ENCODE results near the gene ITSN2.

The ITSN2 gene

GRCh38 chr2:24336811-24337210 is 23.5 kb downstream of the ITSN2 start:
- peak overlapping the region; percentile 48 for H3K27ac Mint-ChIP-seq

GRCh38 chr2:24334245-24334633 is 26.1 kb downstream of the ITSN2 start:
- Mint-ChIP-seq H3K4me3 (no peak overlapping the region), H3K36me3 (peaks cover 28 to 37% of the 10 kb centered on the region in 2 donors), H3K27ac (peak overlapping the region; percentile 71), H3K4me1 (peaks cover 45 to 74% of the 10 kb centered on the region in 2 donors), H3K27me3 (no peaks in the 10 kb centered on the region), H3K9me3 (peaks cover 2 to 4% of the 10 kb centered on the region in 2 donors)
- no peak for ATAC-seq (replicated peaks)
- DNase-seq: no peak

More at GRCh38 chr2:24336811-24337210, 23.5 kb downstream of the ITSN2 start:
- Mint-ChIP-seq H3K27me3 (no peaks in the 10 kb centered on the region), H3K9me3 (peaks cover 2 to 4% of the 10 kb centered on the region in 2 donors), H3K4me3 (no peak overlapping the region), H3K4me1 (peaks cover 48 to 76% of the 10 kb centered on the region in 2 donors), H3K36me3 (peaks cover 33 to 51% of the 10 kb centered on the region in 2 donors)
- DNase-seq (no peak), ATAC-seq (replicated peaks) (no peak)

- no peak for DNase-seq
- Mint-ChIP-seq H3K27me3 (no peaks in the 10 kb centered on the region), H3K27ac (peak overlapping the region; percentile 85), H3K36me3 (peaks cover 25 to 32% of the 10 kb centered on the region in 2 donors), H3K4me1 (peaks cover 41 to 70% of the 10 kb centered on the region in 2 donors), H3K4me3 (peak overlapping the region in 1 of 2 donors; percentile 17), H3K9me3 (peaks cover 2 to 4% of the 10 kb centered on the region in 2 donors)
- no peak for ATAC-seq (replicated peaks)
These were observed 27.4 kb downstream of the ITSN2 start for GRCh38 chr2:24332791-24333540.

- H3K4me1 Mint-ChIP-seq: peaks cover 34 to 69% of the 10 kb centered on the region in 2 donors
- peaks cover 21 to 26% of the 10 kb centered on the region in 2 donors for H3K36me3 Mint-ChIP-seq
- H3K9me3 Mint-ChIP-seq: no peaks in the 10 kb centered on the region
- ATAC-seq (replicated peaks) (peak; percentile 15 to 20), DNase-seq (no peak)
- peak overlapping the region; percentile 95 for H3K27ac Mint-ChIP-seq
- H3K4me3 Mint-ChIP-seq: peak overlapping the region; percentile 73 to 74
- H3K27me3 Mint-ChIP-seq: no peaks in the 10 kb centered on the region
These were observed 30.2 kb downstream of the ITSN2 start for GRCh38 chr2:24330161-24330560.

GRCh38 chr2:24329700-24330099 is 30.6 kb downstream of the ITSN2 start:
- peaks cover 21 to 26% of the 10 kb centered on the region in 2 donors for H3K36me3 Mint-ChIP-seq
- H3K27ac Mint-ChIP-seq: peak overlapping the region; percentile 95
- DNase-seq: no peak
- H3K27me3 Mint-ChIP-seq: no peaks in the 10 kb centered on the region
- ATAC-seq (replicated peaks): peak; percentile 77 to 79
- peak overlapping the region; percentile 73 to 74 for H3K4me3 Mint-ChIP-seq
- no peaks in the 10 kb centered on the region for H3K9me3 Mint-ChIP-seq
- H3K4me1 Mint-ChIP-seq: peaks cover 34 to 69% of the 10 kb centered on the region in 2 donors

- Mint-ChIP-seq H3K9me3 (no peaks in the 10 kb centered on the region), H3K4me3 (no peak overlapping the region), H3K4me1 (peaks cover 34 to 58% of the 10 kb centered on the region in 2 donors), H3K36me3 (peaks cover 26 to 27% of the 10 kb centered on the region in 2 donors), H3K27me3 (no peaks in the 10 kb centered on the region), H3K27ac (no peak overlapping the region)
- DNase-seq (no peak), ATAC-seq (replicated peaks) (no peak)
These were observed 32.3 kb downstream of the ITSN2 start for GRCh38 chr2:24328010-24328409.

- Mint-ChIP-seq H3K4me1 (peaks cover 32 to 48% of the 10 kb centered on the region in 2 donors), H3K27ac (peak overlapping the region; percentile 70)
These were observed 42.8 kb downstream of the ITSN2 start for GRCh38 chr2:24317491-24317920.

GRCh38 chr2:24315669-24316068 is 44.7 kb downstream of the ITSN2 start:
- H3K27ac Mint-ChIP-seq: peak overlapping the region; percentile 49
- no peaks in the 10 kb centered on the region for H3K9me3 Mint-ChIP-seq
- peak overlapping the region; percentile 14 to 22 for H3K4me3 Mint-ChIP-seq
- peak; percentile 39 for DNase-seq
- no peaks in the 10 kb centered on the region for H3K27me3 Mint-ChIP-seq
- H3K4me1 Mint-ChIP-seq: peaks cover 27 to 41% of the 10 kb centered on the region in 2 donors
- H3K36me3 Mint-ChIP-seq: peaks cover 15 to 43% of the 10 kb centered on the region in 2 donors
- ATAC-seq (replicated peaks): peak; percentile 93

More at GRCh38 chr2:24317491-24317920, 42.8 kb downstream of the ITSN2 start:
- DNase-seq (no peak), ATAC-seq (replicated peaks) (no peak)
- Mint-ChIP-seq H3K27me3 (no peaks in the 10 kb centered on the region), H3K4me3 (no peak overlapping the region), H3K36me3 (peaks cover 15 to 35% of the 10 kb centered on the region in 2 donors), H3K9me3 (no peaks in the 10 kb centered on the region)

- Mint-ChIP-seq H3K27me3 (no peaks in the 10 kb centered on the region), H3K4me3 (no peak overlapping the region), H3K9me3 (no peaks in the 10 kb centered on the region), H3K36me3 (peaks cover 16 to 40% of the 10 kb centered on the region in 2 donors), H3K4me1 (peaks cover 22 to 34% of the 10 kb centered on the region in 2 donors), H3K27ac (no peak overlapping the region)
- DNase-seq (no peak), ATAC-seq (replicated peaks) (peak in 1 of 2 donors; percentile 19)
These were observed 46.3 kb downstream of the ITSN2 start for GRCh38 chr2:24313744-24314632.

- Mint-ChIP-seq H3K9me3 (no peaks in the 10 kb centered on the region), H3K4me1 (no peaks in the 10 kb centered on the region), H3K27ac (no peak overlapping the region), H3K4me3 (no peak overlapping the region), H3K27me3 (no peaks in the 10 kb centered on the region), H3K36me3 (peaks cover 22 to 46% of the 10 kb centered on the region in 2 donors)
- no peak for DNase-seq
- ATAC-seq (replicated peaks): no peak
These were observed 52.4 kb downstream of the ITSN2 start for GRCh38 chr2:24307961-24308360.

- no peak for DNase-seq
- H3K27me3 Mint-ChIP-seq: no peaks in the 10 kb centered on the region
- H3K27ac Mint-ChIP-seq: peak overlapping the region; percentile 84
- H3K4me1 Mint-ChIP-seq: no peaks in the 10 kb centered on the region
- ATAC-seq (replicated peaks): no peak
- no peak overlapping the region for H3K4me3 Mint-ChIP-seq
- H3K36me3 Mint-ChIP-seq: peaks cover 31 to 50% of the 10 kb centered on the region in 2 donors
- H3K9me3 Mint-ChIP-seq: no peaks in the 10 kb centered on the region
These were observed 55.7 kb downstream of the ITSN2 start for GRCh38 chr2:24304631-24305030.

- DNase-seq (no peak), ATAC-seq (replicated peaks) (no peak)
- Mint-ChIP-seq H3K9me3 (no peaks in the 10 kb centered on the region), H3K27ac (no peak overlapping the region), H3K27me3 (no peaks in the 10 kb centered on the region), H3K4me3 (no peak overlapping the region), H3K36me3 (peaks cover 33 to 55% of the 10 kb centered on the region in 2 donors), H3K4me1 (no peaks in the 10 kb centered on the region)
These were observed 56.2 kb downstream of the ITSN2 start for GRCh38 chr2:24304098-24304497.

GRCh38 chr2:24301599-24301998 is 58.7 kb downstream of the ITSN2 start:
- Mint-ChIP-seq H3K27ac (peak overlapping the region; percentile 20), H3K9me3 (no peaks in the 10 kb centered on the region), H3K4me1 (peaks cover 0 to 1% of the 10 kb centered on the region in 2 donors), H3K27me3 (no peaks in the 10 kb centered on the region), H3K36me3 (peaks cover 39 to 60% of the 10 kb centered on the region in 2 donors), H3K4me3 (no peak overlapping the region)
- DNase-seq (no peak), ATAC-seq (replicated peaks) (no peak)

- DNase-seq: no peak
- Mint-ChIP-seq H3K4me3 (no peak overlapping the region), H3K4me1 (peaks cover 0 to 1% of the 10 kb centered on the region in 2 donors), H3K36me3 (peaks cover 36 to 60% of the 10 kb centered on the region in 2 donors), H3K27ac (no peak overlapping the region), H3K9me3 (no peaks in the 10 kb centered on the region), H3K27me3 (no peaks in the 10 kb centered on the region)
- ATAC-seq (replicated peaks): no peak
These were observed 62.7 kb downstream of the ITSN2 start for GRCh38 chr2:24297663-24298062.

All from stimulated activated naive B cell treated with anti-CD40 and anti-IgM and Interleukin-4, amounts not matched to agents 10 μg/mL and 1 μg/mL and 100 μg/mL, for 72 hours (primary cell).